Tibial artery (tissue), 4 donors: ENCODE data around the gene NBDY.
"Not testable (repeated sequence)": the region's sequence is repeated elsewhere in the genome, so short reads cannot be mapped to it uniquely, and the experiment has no call there.

Experiments
- DNase-seq, 2 donors: peaks; one replicate each; pipeline ENCODE4 v3.0.0-alpha.2; 2019
- H3K27ac ChIP-seq, 2 donors: fragments of 200-600 bp; sonication (generic) in 1 of 2; 1 replicate in 1 of 2; 2 replicates in 1 of 2; pipeline ENCODE4 v1.5.1; 2018 to 2019; ENCODE audit warnings: mild to moderate bottlenecking in 1 of 2
- H3K27me3 ChIP-seq, 2 donors: fragments of 200-600 bp; sonication (generic) in 1 of 2; one replicate each; pipeline versions ENCODE4 v1.5.1 to v1.6.0; 2016 to 2019
- H3K36me3 ChIP-seq, 3 donors: fragments of 200-600 bp; sonication (generic) in 2 of 3; one replicate each; pipeline ENCODE4 v1.5.1; 2016 to 2019; ENCODE audit warnings: mild to moderate bottlenecking in 2 of 3
- H3K4me1 ChIP-seq, 4 donors: fragments of 200-600 bp; sonication (generic) in 2 of 4; 1 replicate in 3 of 4; 2 replicates in 1 of 4; pipeline ENCODE4 v1.5.1; 2016 to 2019
- H3K4me3 ChIP-seq, 2 donors: fragments of 200-600 bp; sonication (generic) in 1 of 2; 1 replicate in 1 of 2; 2 replicates in 1 of 2; pipeline ENCODE4 v1.5.1; 2018 to 2019; ENCODE audit warnings: mild to moderate bottlenecking in 2 of 2
- H3K9me3 ChIP-seq, 3 donors: fragments of 200-600 bp; sonication (generic) in 1 of 3; one replicate each; pipeline ENCODE4 v1.5.1; 2016 to 2019
- CTCF ChIP-seq, 2 experiments: fragments of 200-600 bp in 1 of 2; fragments of 450-650 bp in 1 of 2; IDR thresholded peaks; one replicate each; pipeline ENCODE4 v1.5.1; 2017 to 2019; ENCODE audit warnings: antibody characterized with exemption in 2 of 2, mild to moderate bottlenecking in 1 of 2, moderate library complexity in 1 of 2
- intact Hi-C: fragments of 100-400 bp; cut with DNase I; formaldehyde crosslinking; loops from one replicate; pipeline ENCODE4 v1.15.0; 2023; ENCODE audit warnings: low total_unique reads

Gene NBDY, protein sequence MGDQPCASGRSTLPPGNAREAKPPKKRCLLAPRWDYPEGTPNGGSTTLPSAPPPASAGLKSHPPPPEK

DNA sequence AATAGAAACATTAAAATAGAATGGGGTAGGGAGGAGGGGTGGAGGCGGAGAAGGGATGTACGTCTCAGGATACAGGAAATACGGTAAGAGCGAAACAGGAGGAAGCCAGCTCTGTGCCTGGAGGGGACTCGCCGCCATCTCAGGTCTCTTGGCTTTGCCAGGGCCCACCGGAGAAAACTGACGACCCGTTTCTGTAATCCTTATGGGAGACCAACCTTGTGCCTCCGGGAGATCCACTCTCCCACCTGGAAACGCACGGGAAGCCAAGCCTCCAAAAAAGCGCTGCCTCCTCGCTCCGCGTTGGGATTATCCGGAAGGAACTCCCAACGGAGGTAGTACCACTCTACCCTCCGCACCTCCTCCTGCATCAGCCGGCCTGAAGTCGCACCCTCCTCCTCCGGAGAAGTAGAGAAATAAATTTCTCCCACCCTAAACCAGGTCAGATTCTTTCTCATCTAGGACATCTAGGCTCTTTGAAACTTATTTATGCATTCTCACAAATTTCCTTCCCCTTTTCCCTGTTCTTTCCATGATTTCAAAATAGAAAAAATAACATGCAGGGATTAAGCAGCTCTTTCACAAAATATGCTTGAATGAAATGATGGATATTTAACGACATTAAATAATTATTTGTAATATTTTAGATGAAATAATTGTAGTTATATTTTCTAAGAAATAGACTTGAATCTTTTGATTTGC, at the start of gene NBDY:
Gene NBDY (plus strand): TSS at position 92 of the 699 bp plus-strand sequence. CDS start 111 bp downstream, at position 203.
- Histone ChIP-seq H3K4me1 (peaks cover 0 to 18% (median 0%) of the 10 kb centered on the region in 4 donors), H3K4me3 (peak within 1 kb of the TSS; percentile 59 to 61), H3K27ac (peak within 1 kb of the TSS; percentile 79 to 81), H3K9me3 (no peaks in the 10 kb centered on the region), H3K36me3 (no peaks in the 10 kb centered on the region), H3K27me3 (no peaks in the 10 kb centered on the region)
- peak in 1 of 2 donors; percentile 21 for DNase-seq
- no peak for TF ChIP-seq CTCF (IDR thresholded peaks at IDR 0.05)
- intact Hi-C loops: no loop called here

- H3K4me1 ChIP-seq, H3K27me3 ChIP-seq, H3K9me3 ChIP-seq, DNase-seq, H3K27ac ChIP-seq, intact Hi-C loops, H3K36me3 ChIP-seq, H3K4me3 ChIP-seq: not testable (repeated sequence)
These were observed 24.5 kb upstream of the NBDY start for GRCh38 chrX:56704530-56704929.

GRCh38 chrX:56726605-56727004, 2.4 kb upstream of the NBDY start:
- Histone ChIP-seq H3K36me3 (no peaks in the 10 kb centered on the region), H3K27me3 (no peaks in the 10 kb centered on the region), H3K27ac (no peak overlapping the region), H3K9me3 (no peaks in the 10 kb centered on the region), H3K4me1 (peaks cover 0 to 13% (median 0%) of the 10 kb centered on the region in 4 donors), H3K4me3 (no peak overlapping the region)
- peak; percentile 45 to 50 for TF ChIP-seq CTCF (IDR thresholded peaks at IDR 0.05)
- intact Hi-C loops: no loop called here
- DNase-seq: no peak

DNA sequence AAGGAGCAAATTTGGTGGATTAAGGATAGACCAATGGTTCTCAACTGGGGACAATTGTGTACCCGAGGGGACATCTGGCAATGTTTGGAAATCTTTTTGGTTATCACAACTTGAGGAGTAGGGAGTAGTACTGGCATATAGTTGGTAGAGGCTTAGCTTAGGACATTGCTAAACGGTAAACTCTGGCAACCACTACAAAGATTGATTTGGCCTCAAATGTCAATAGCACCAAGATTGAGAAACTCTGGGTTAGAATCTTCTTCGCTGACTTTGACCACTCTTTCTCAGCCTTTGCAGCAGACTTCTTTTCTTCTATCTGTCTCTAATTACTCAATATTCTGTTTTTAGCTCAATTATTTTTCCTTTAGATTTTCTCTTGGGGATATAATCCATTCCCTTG, 1.5 kb upstream of the NBDY start:
- Histone ChIP-seq H3K36me3 (no peaks in the 10 kb centered on the region), H3K4me3 (no peak overlapping the region), H3K27me3 (no peaks in the 10 kb centered on the region), H3K9me3 (no peaks in the 10 kb centered on the region), H3K27ac (no peak overlapping the region), H3K4me1 (peaks cover 0 to 18% (median 0%) of the 10 kb centered on the region in 4 donors)
- no peak for DNase-seq
- no peak for TF ChIP-seq CTCF (IDR thresholded peaks at IDR 0.05)
- intact Hi-C loops: no loop called here

GRCh38 chrX:56728321-56728720, 722 bp upstream of the NBDY start:
- DNase-seq: no peak
- intact Hi-C loops: no loop called here
- Histone ChIP-seq H3K9me3 (no peaks in the 10 kb centered on the region), H3K4me1 (peaks cover 0 to 18% (median 0%) of the 10 kb centered on the region in 4 donors), H3K27ac (peak overlapping the region in 1 of 2 donors; percentile 81), H3K36me3 (no peaks in the 10 kb centered on the region), H3K4me3 (peak overlapping the region; percentile 59 to 61), H3K27me3 (no peaks in the 10 kb centered on the region)
- TF ChIP-seq CTCF (IDR thresholded peaks at IDR 0.05): no peak

GRCh38 chrX:56728752-56729151, 291 bp upstream of the NBDY start:
- no peaks in the 10 kb centered on the region for H3K36me3 ChIP-seq
- DNase-seq: no peak
- H3K4me3 ChIP-seq: peak overlapping the region; percentile 59 to 61
- intact Hi-C loops: no loop called here
- peak overlapping the region; percentile 79 to 81 for H3K27ac ChIP-seq
- no peaks in the 10 kb centered on the region for H3K9me3 ChIP-seq
- H3K27me3 ChIP-seq: no peaks in the 10 kb centered on the region
- H3K4me1 ChIP-seq: peaks cover 0 to 18% (median 0%) of the 10 kb centered on the region in 4 donors
- no peak for TF ChIP-seq CTCF (IDR thresholded peaks at IDR 0.05)
